Endothelial cell (in vitro differentiated cells): ENCODE data around the gene FAM210B. TPM values are rescaled to one million over a fixed set of nuclear protein-coding genes. Genes with fewer than 3 reads are reported as not detected.
A peak's percentile ranks its signal among the peaks of the same experiment; 100 is the strongest.

ENCODE experiments used
- DNase-seq: peaks from one replicate; pipeline ENCODE4 v3.0.0; 2021; ENCODE audit warnings: low spot score
- H3K27ac Mint-ChIP-seq: one replicate; pipeline ENCODE4 v1.8.0; 2021; ENCODE audit warnings: mixed read lengths, inconsistent platforms; ENCODE audit not compliant: unreplicated experiment
- H3K27me3 Mint-ChIP-seq: one replicate; pipeline ENCODE4 v1.8.0; 2021; ENCODE audit warnings: mild to moderate bottlenecking, moderate library complexity, mixed read lengths, inconsistent platforms; ENCODE audit not compliant: unreplicated experiment
- H3K36me3 Mint-ChIP-seq: one replicate; pipeline ENCODE4 v1.8.0; 2021; ENCODE audit warnings: mild to moderate bottlenecking, low read depth, mixed read lengths, inconsistent platforms; ENCODE audit not compliant: unreplicated experiment
- H3K4me1 Mint-ChIP-seq: one replicate; pipeline ENCODE4 v1.8.0; 2021; ENCODE audit warnings: mild to moderate bottlenecking, mixed read lengths, inconsistent platforms; ENCODE audit not compliant: unreplicated experiment
- H3K4me3 Mint-ChIP-seq: one replicate; pipeline ENCODE4 v1.8.0; 2021; ENCODE audit warnings: mild to moderate bottlenecking, mixed read lengths, inconsistent platforms; ENCODE audit not compliant: unreplicated experiment
- H3K9me3 Mint-ChIP-seq: one replicate; pipeline ENCODE4 v1.8.0; 2021; ENCODE audit warnings: mixed read lengths, inconsistent platforms; ENCODE audit not compliant: unreplicated experiment
- CTCF ChIP-seq: fragments of 200-600 bp; sonication (generic); IDR thresholded peaks from one replicate; pipeline ENCODE4 v1.5.0; 2021; ENCODE audit warnings: antibody characterized with exemption; ENCODE audit not compliant: unreplicated experiment
- long read RNA-seq: library from polyadenylated mRNA; unstranded; transcript quantifications from one replicate; pipeline ENCODE4 v2.0.0, GENCODE V29; 2020; ENCODE audit not compliant: unreplicated experiment
- total RNA-seq: library from RNA; stranded (reverse); fragmentation: NEBNext Ultra II Directional; extraction: Animal tissue kit (Norgen Biotek cat#: 25700); gene quantifications from one replicate; pipeline ENCODE4 v1.2.1, GENCODE V29; 2021; ENCODE audit not compliant: unreplicated experiment

FAM210B gene, protein sequence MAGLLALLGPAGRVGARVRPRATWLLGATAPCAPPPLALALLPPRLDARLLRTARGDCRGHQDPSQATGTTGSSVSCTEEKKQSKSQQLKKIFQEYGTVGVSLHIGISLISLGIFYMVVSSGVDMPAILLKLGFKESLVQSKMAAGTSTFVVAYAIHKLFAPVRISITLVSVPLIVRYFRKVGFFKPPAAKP
- total RNA-seq, result 20.1 TPM
- long read RNA-seq, transcript FAM210B-201 (3 exons, 3,046 nt), result major isoform, 11 of 11 reads
- long read RNA-seq, partial matches to known transcripts, result 0 of 11 reads
- long read RNA-seq, other reads (novel, unspliced or antisense), result 0 of 11 reads

GRCh38 chr20:56358600-56359211 is at the start of gene FAM210B:
Gene FAM210B, plus strand, starts transcription at chr20:56358974. Its CDS starts 32 bp downstream, at chr20:56359006.
- TF ChIP-seq CTCF, result no peak
- Mint-ChIP-seq H3K4me1 (peaks cover 6% of the 10 kb centered on the region), H3K27me3 (peaks cover 4% of the 10 kb centered on the region), H3K36me3 (peaks cover 10% of the 10 kb centered on the region), H3K4me3 (peak within 1 kb of the TSS; percentile 88), H3K9me3 (no peaks in the 10 kb centered on the region), H3K27ac (no peak within 1 kb of the TSS)
- DNase-seq, result peak; percentile 87

- no peak for TF ChIP-seq CTCF
- Mint-ChIP-seq H3K4me1 (no peaks in the 10 kb centered on the region), H3K36me3 (peaks cover 4% of the 10 kb centered on the region), H3K4me3 (no peak overlapping the region), H3K27me3 (no peaks in the 10 kb centered on the region), H3K9me3 (peaks cover 50% of the 10 kb centered on the region), H3K27ac (no peak overlapping the region)
- no peak for DNase-seq
Observed at GRCh38 chr20:56316051-56316450, 42.7 kb upstream of the FAM210B start.

DNA sequence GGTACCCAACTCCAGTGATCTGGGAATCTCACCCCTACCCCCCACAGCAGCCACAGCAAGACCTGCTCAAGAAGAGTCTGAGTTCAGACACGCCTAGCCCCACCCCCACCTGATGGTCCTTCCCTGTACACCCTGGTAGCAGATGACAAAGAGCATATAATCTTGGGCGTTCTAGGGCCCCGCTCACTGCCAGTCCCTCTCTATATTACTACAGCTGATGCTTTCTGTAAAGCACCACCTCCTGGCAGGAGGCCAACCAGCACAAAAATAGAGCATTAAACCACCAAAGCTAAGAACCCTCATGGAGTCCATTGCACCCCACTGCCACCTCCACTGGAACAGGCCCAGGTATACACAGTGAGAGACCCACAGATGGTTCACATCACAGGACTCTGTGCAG is 42.3 kb upstream of the FAM210B start:
- no peaks in the 10 kb centered on the region for H3K27me3 Mint-ChIP-seq
- H3K27ac Mint-ChIP-seq, result no peak overlapping the region
- no peak overlapping the region for H3K4me3 Mint-ChIP-seq
- H3K36me3 Mint-ChIP-seq, result peaks cover 4% of the 10 kb centered on the region
- no peaks in the 10 kb centered on the region for H3K4me1 Mint-ChIP-seq
- TF ChIP-seq CTCF, result no peak
- H3K9me3 Mint-ChIP-seq, result peaks cover 48% of the 10 kb centered on the region
- DNase-seq, result no peak

GRCh38 chr20:56322681-56323080 is 36.1 kb upstream of the FAM210B start:
- no peak for TF ChIP-seq CTCF
- Mint-ChIP-seq H3K9me3 (peaks cover 46% of the 10 kb centered on the region), H3K27me3 (peaks cover 3% of the 10 kb centered on the region), H3K27ac (no peak overlapping the region), H3K4me3 (no peak overlapping the region), H3K36me3 (peaks cover 8% of the 10 kb centered on the region), H3K4me1 (no peaks in the 10 kb centered on the region)
- DNase-seq, result no peak

- Mint-ChIP-seq H3K4me1 (no peaks in the 10 kb centered on the region), H3K4me3 (no peak overlapping the region), H3K9me3 (peaks cover 45% of the 10 kb centered on the region), H3K27me3 (peaks cover 3% of the 10 kb centered on the region), H3K36me3 (peaks cover 8% of the 10 kb centered on the region), H3K27ac (no peak overlapping the region)
- no peak for DNase-seq
- no peak for TF ChIP-seq CTCF
Observed at GRCh38 chr20:56323206-56323605, 35.6 kb upstream of the FAM210B start.
